SJSA1 (cell line): ENCODE results near the gene TGM3. TPM values are rescaled to one million over a fixed set of nuclear protein-coding genes. Genes with fewer than 3 reads are reported as not detected.

Source experiments
- total RNA-seq: library from RNA; depleted of rRNA; stranded (reverse); fragments of >200 nt; shearing (Covaris generic); gene quantifications from 2 replicates; pipeline ENCODE4 v1.2.3, GENCODE V29; 2014; rRNA removed

TGM3 gene
- total RNA-seq, 1 experiment from 2014 or later, result 5.3 TPM

Other genes starting within 250 kb of the TGM3 start
- 15.0 and 22.1 TPM in 2 replicates for gene STK35, start 194.2 kb upstream of the TGM3 start, total RNA-seq
- not detected in 2 replicates for gene TGM6, start 84.9 kb downstream of the TGM3 start, total RNA-seq
- gene SNRPB, start 174.8 kb downstream of the TGM3 start, total RNA-seq, result 876 and 883 TPM in 2 replicates
- gene ZNF343, start 212.9 kb downstream of the TGM3 start, total RNA-seq, result 6.9 and 8.4 TPM in 2 replicates
- not detected in 2 replicates for gene TMC2, start 240.6 kb downstream of the TGM3 start, total RNA-seq